ENCODE data around the gene SYNE2.

Gene SYNE2

DNA sequence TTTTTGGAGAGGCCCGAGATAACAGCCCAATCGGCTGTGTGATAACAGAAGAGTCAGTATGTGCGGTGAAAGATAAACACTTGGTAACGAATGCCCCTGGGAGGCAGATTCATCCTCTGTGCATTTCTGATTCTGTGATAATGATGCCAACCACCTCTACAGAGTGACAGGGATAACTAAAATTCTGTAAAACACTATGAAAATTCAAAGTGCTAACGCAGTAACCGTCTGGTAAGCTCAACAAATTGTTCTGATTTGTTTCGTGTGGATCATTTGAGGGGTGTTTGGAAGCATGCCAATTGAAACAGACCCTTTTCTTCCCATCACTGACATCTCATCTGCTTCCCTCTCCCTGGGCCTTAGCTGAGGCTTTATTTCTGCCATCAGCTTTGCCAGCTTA lies 365.0 kb downstream of the SYNE2 start:
- H3K27ac ChIP-seq (ENCODE audit: insufficient read depth, low read depth, low read length, poor library complexity, severe bottlenecking), result no peak overlapping the region
- peaks cover 52% of the 10 kb centered on the region for H3K36me3 ChIP-seq (ENCODE audit: control insufficient read depth, insufficient read depth, low read length)
- WGBS, 2 experiments, result 93 to 98% methylated on average over 7 of the region's 7 CpGs

DNA sequence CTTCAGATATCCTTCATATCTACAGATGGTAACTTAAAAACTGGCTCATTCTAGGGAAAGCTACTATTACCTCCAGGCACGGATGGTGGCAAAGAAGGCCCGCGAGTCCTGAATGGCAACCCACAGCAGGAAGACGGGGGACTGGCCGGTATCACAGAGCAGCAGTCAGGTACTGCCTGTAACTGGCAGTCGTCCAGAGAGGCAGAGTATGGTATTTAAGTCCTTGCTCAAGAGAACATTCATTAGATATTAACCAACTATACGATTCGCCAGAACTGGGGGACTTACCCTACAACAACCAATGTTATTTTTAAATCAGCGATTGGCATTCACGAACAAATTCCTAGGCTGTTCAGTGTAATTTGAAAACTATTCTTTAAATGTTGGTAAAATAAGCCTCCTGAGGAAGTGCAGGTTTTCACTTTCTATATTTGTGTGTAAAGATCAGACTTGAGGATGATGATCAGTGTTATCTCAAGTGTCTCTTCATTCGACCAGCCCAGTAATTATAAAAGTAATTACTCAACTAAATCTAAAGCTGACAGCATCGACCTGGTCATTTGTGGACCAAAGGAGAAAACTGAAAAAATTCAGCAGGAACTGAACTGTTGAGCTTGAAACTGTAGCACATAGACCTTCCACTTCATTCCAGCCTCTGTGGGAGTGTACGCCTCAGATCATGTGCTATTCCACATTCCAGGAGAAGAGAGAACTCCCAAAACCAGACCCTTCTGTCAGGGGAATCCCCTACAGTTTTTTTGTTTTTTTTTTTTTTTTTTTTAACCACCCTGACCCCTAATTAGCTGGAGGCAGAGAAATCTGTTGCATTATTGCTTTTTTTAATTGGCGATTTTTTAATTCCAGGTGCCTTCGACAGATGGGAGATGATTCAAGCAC lies 365.8 kb downstream of the SYNE2 start:
- Histone ChIP-seq H3K4me3 (ENCODE audit: insufficient read depth, low read depth, low read length) (no peak overlapping the region), H3K4me1 (ENCODE audit: control insufficient read depth, insufficient read depth, low read length) (no peaks in the 10 kb centered on the region), H3K9me3 (ENCODE audit: control insufficient read depth, low read length) (no peaks in the 10 kb centered on the region), H3K36me3 (ENCODE audit: control insufficient read depth, insufficient read depth, low read length) (peaks cover 59% of the 10 kb centered on the region), H3K27ac (ENCODE audit: insufficient read depth, low read depth, low read length, poor library complexity, severe bottlenecking) (no peak overlapping the region), H3K27me3 (ENCODE audit: control insufficient read depth, insufficient read depth, low read length, poor library complexity, severe bottlenecking) (no peaks in the 10 kb centered on the region)
- 94 to 97% methylated on average over 15 of the region's 15 CpGs for WGBS, 2 experiments

More for the DNA sequence above, 365.0 kb downstream of the SYNE2 start:
- Histone ChIP-seq H3K4me3 (ENCODE audit: insufficient read depth, low read depth, low read length) (no peak overlapping the region), H3K9me3 (ENCODE audit: control insufficient read depth, low read length) (no peaks in the 10 kb centered on the region), H3K4me1 (ENCODE audit: control insufficient read depth, insufficient read depth, low read length) (no peaks in the 10 kb centered on the region), H3K27me3 (ENCODE audit: control insufficient read depth, insufficient read depth, low read length, poor library complexity, severe bottlenecking) (no peaks in the 10 kb centered on the region)

DNA sequence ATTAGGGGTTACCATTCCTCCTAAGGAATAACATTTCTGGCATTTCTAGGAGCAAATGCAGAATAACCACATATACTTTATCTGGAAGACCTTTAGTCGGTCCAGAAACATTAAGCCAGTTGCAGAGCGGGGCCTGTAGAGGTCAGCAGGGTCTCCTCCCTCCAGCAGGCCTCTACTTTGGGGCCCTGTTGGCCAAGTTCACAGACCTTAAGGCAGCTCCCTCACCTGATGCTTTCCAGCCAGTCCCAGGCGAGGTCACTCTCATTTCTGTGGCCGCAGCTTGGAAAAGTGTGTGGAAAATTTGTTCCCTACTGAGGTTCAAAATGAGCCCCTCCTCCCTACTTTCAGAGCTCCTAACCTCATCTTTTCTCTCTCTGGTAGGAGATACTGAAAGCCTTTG lies 367.3 kb downstream of the SYNE2 start:
- Histone ChIP-seq H3K4me1 (ENCODE audit: control insufficient read depth, insufficient read depth, low read length) (no peaks in the 10 kb centered on the region), H3K4me3 (ENCODE audit: insufficient read depth, low read depth, low read length) (no peak overlapping the region), H3K27me3 (ENCODE audit: control insufficient read depth, insufficient read depth, low read length, poor library complexity, severe bottlenecking) (no peaks in the 10 kb centered on the region), H3K36me3 (ENCODE audit: control insufficient read depth, insufficient read depth, low read length) (peaks cover 62% of the 10 kb centered on the region), H3K9me3 (ENCODE audit: control insufficient read depth, low read length) (no peaks in the 10 kb centered on the region), H3K27ac (ENCODE audit: insufficient read depth, low read depth, low read length, poor library complexity, severe bottlenecking) (no peak overlapping the region)
- WGBS, 2 experiments, result 93% methylated on average over 4 of the region's 4 CpGs

DNA sequence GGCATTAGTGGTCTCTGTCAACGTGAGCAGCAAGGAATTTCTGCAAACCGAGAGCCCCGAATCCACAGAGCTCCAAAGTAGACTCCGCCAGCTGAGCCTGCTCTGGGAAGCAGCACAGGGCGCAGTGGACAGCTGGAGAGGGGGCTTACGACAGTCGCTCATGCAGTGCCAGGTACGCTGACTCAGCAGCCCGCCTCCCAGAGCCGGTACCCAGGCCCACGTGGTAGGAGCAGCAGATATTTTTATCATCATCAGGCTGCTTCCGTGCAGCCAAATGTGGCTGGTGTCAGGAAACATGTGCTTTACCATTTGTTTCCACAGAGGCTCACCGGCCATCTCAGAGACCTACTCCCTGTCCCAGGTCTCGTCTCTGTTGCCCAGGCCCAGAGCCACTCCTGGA lies 367.7 kb downstream of the SYNE2 start:
- H3K4me1 ChIP-seq (ENCODE audit: control insufficient read depth, insufficient read depth, low read length), result no peaks in the 10 kb centered on the region
- H3K27ac ChIP-seq (ENCODE audit: insufficient read depth, low read depth, low read length, poor library complexity, severe bottlenecking), result no peak overlapping the region
- H3K27me3 ChIP-seq (ENCODE audit: control insufficient read depth, insufficient read depth, low read length, poor library complexity, severe bottlenecking), result no peaks in the 10 kb centered on the region
- H3K36me3 ChIP-seq (ENCODE audit: control insufficient read depth, insufficient read depth, low read length), result peaks cover 62% of the 10 kb centered on the region
- no peak overlapping the region for H3K4me3 ChIP-seq (ENCODE audit: insufficient read depth, low read depth, low read length)
- 94 to 95% methylated on average over 14 of the region's 14 CpGs for WGBS, 2 experiments
- no peaks in the 10 kb centered on the region for H3K9me3 ChIP-seq (ENCODE audit: control insufficient read depth, low read length)

DNA sequence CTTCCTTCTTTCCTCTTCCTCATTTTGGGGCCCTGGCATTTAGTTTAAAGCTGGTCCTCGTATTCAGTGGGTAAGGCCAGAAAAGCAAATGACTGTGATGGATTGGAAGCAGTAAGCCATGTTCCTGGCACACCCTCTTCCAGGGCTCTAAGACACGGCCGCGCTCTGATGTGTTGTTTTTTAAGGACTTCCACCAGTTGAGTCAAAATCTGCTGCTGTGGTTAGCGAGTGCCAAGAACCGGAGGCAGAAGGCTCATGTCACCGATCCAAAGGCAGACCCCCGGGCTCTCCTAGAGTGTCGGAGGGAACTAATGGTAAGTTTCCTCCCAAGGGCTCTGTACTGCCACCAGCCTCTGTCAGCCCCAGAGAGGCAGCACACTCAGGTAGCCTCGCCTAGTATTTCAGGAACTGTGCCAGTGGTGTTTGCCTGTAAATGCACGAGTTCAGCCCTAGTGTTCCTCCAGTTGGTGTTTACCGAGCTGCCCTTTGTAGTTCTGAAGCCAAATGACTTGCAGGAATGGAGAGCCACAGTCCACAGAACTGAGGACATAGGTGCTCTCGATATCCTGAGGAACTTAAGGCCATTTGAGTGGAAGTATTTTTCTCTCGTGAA lies 368.7 kb downstream of the SYNE2 start:
- Histone ChIP-seq H3K27me3 (ENCODE audit: control insufficient read depth, insufficient read depth, low read length, poor library complexity, severe bottlenecking) (no peaks in the 10 kb centered on the region), H3K4me1 (ENCODE audit: control insufficient read depth, insufficient read depth, low read length) (no peaks in the 10 kb centered on the region), H3K27ac (ENCODE audit: insufficient read depth, low read depth, low read length, poor library complexity, severe bottlenecking) (no peak overlapping the region), H3K9me3 (ENCODE audit: control insufficient read depth, low read length) (no peaks in the 10 kb centered on the region), H3K4me3 (ENCODE audit: insufficient read depth, low read depth, low read length) (no peak overlapping the region), H3K36me3 (ENCODE audit: control insufficient read depth, insufficient read depth, low read length) (peaks cover 53% of the 10 kb centered on the region)
- 96% methylated on average over 14 of the region's 14 CpGs for WGBS, 2 experiments

DNA sequence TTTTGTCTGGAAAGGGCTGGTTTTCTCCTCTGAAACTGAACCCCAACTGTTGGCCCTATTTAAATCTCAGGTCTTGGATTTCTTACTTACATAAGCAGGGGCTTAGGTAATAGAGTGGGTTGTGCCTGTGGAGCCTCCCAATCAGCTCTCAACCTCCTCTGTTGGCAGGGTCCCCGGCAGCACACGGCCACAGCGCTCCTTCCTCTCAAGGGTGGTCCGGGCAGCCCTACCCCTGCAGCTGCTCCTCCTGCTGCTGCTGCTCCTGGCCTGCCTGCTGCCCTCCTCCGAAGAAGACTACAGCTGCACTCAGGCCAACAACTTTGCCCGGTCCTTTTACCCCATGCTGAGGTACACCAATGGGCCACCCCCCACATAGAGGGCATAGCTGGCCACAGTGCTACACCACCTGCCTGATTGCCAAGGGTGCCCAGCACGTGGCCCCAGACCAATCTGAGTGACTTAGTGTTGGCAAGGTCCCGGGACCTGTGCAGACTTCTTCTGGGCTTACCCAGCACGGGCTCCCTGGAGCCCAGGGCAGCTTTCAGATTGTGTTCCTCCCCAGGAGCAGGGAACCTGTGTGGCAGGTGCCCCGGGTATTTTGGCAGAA lies 372.4 kb downstream of the SYNE2 start:
- Histone ChIP-seq H3K27me3 (ENCODE audit: control insufficient read depth, insufficient read depth, low read length, poor library complexity, severe bottlenecking) (no peaks in the 10 kb centered on the region), H3K27ac (ENCODE audit: insufficient read depth, low read depth, low read length, poor library complexity, severe bottlenecking) (no peak overlapping the region)
- WGBS, 2 experiments, result 94 to 95% methylated on average over 10 of the region's 10 CpGs

DNA sequence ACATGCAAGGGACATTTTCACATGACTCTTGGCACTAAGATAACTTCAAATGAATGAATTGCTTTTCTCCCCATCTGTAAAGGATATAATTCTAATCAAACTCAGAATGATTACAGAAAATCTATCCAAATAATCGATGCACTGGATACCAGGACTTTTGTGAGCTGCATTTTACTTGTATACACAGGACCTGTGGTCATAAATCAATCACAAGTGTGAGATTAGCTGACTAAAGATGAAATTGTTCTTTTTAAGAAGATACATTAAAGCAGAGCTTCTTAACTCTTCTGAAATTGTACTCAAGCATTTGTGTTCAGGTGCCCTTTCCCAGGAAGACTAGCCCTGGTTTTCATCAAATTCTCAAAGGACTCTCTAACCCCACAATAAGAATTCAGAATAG lies 375.1 kb downstream of the SYNE2 start:
- 93 to 100% methylated on average over 1 of the region's 1 CpG for WGBS, 2 experiments
- Histone ChIP-seq H3K36me3 (ENCODE audit: control insufficient read depth, insufficient read depth, low read length) (peaks cover 38% of the 10 kb centered on the region), H3K27ac (ENCODE audit: insufficient read depth, low read depth, low read length, poor library complexity, severe bottlenecking) (no peak overlapping the region), H3K9me3 (ENCODE audit: control insufficient read depth, low read length) (no peaks in the 10 kb centered on the region), H3K4me3 (ENCODE audit: insufficient read depth, low read depth, low read length) (no peak overlapping the region), H3K4me1 (ENCODE audit: control insufficient read depth, insufficient read depth, low read length) (no peaks in the 10 kb centered on the region), H3K27me3 (ENCODE audit: control insufficient read depth, insufficient read depth, low read length, poor library complexity, severe bottlenecking) (no peaks in the 10 kb centered on the region)

More for the DNA sequence above, 372.4 kb downstream of the SYNE2 start:
- no peak overlapping the region for H3K4me3 ChIP-seq (ENCODE audit: insufficient read depth, low read depth, low read length)
- no peaks in the 10 kb centered on the region for H3K9me3 ChIP-seq (ENCODE audit: control insufficient read depth, low read length)
- no peaks in the 10 kb centered on the region for H3K4me1 ChIP-seq (ENCODE audit: control insufficient read depth, insufficient read depth, low read length)
- peaks cover 55% of the 10 kb centered on the region for H3K36me3 ChIP-seq (ENCODE audit: control insufficient read depth, insufficient read depth, low read length)

DNA sequence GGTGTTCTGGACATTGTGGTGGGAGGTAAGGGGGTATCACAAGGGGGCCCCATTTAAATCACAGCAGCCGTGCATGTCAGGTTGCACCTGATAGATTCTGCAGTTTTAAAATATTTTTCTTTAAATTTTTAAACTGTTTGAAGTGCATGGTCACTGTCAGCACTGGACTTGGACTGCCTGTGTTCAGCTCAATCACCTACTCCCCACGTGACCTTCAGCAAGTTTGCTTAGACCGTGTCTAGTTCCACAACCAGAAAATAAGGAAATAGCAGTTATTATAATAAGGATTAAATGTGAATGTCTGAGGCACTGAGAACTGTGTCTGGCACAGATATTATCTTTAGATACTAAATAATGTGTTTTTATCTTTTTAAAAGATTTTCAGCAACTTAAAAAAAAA lies 376.7 kb downstream of the SYNE2 start:
- peaks cover 24% of the 10 kb centered on the region for H3K36me3 ChIP-seq (ENCODE audit: control insufficient read depth, insufficient read depth, low read length)
- no peaks in the 10 kb centered on the region for H3K9me3 ChIP-seq (ENCODE audit: control insufficient read depth, low read length)
- no peak overlapping the region for H3K4me3 ChIP-seq (ENCODE audit: insufficient read depth, low read depth, low read length)
- WGBS, 2 experiments, result 94 to 98% methylated on average over 2 to 3 of the region's 3 CpGs
- H3K27ac ChIP-seq (ENCODE audit: insufficient read depth, low read depth, low read length, poor library complexity, severe bottlenecking), result no peak overlapping the region
- no peaks in the 10 kb centered on the region for H3K4me1 ChIP-seq (ENCODE audit: control insufficient read depth, insufficient read depth, low read length)
- H3K27me3 ChIP-seq (ENCODE audit: control insufficient read depth, insufficient read depth, low read length, poor library complexity, severe bottlenecking), result no peaks in the 10 kb centered on the region

DNA sequence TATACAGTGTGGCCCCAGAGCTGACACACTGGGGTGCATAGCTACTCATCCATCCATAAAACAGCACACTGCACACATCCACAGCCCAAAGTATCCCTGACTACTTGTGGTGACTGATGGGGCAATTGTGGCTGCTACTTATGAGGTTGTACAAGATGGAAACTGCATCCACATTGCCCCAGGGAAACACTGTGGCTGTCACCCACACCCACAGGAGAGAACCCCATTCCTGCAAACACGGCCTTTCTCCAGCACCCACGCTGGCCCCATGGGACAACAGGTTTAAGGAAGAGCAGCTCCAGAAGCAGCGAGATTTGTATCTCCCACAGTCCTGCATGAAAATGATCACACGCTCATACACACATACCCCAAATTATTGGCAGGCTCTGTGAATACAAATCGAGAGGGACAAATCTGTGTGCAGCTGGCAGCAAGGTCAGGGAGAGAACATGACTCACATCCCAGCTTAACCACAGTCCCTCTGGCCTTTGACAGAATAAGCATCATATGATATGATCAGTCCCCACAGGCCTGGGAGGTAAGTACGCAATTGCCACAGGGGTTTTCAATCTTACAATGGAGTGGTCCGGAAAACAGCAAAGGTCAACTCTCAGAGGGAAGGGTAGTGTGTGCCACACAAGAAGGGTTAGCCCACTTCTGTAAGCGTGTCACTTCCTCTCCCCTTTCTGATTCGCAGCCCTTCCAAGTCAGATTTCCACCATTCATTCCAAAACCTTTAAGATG lies 379.5 kb downstream of the SYNE2 start:
- H3K27ac ChIP-seq (ENCODE audit: insufficient read depth, low read depth, low read length, poor library complexity, severe bottlenecking), result no peak overlapping the region
- no peak overlapping the region for H3K4me3 ChIP-seq (ENCODE audit: insufficient read depth, low read depth, low read length)
- H3K4me1 ChIP-seq (ENCODE audit: control insufficient read depth, insufficient read depth, low read length), result no peaks in the 10 kb centered on the region
- H3K9me3 ChIP-seq (ENCODE audit: control insufficient read depth, low read length), result no peaks in the 10 kb centered on the region
- no peaks in the 10 kb centered on the region for H3K27me3 ChIP-seq (ENCODE audit: control insufficient read depth, insufficient read depth, low read length, poor library complexity, severe bottlenecking)
- 94 to 95% methylated on average over 8 of the region's 9 CpGs for WGBS, 2 experiments
- H3K36me3 ChIP-seq (ENCODE audit: control insufficient read depth, insufficient read depth, low read length), result peaks cover 8% of the 10 kb centered on the region

DNA sequence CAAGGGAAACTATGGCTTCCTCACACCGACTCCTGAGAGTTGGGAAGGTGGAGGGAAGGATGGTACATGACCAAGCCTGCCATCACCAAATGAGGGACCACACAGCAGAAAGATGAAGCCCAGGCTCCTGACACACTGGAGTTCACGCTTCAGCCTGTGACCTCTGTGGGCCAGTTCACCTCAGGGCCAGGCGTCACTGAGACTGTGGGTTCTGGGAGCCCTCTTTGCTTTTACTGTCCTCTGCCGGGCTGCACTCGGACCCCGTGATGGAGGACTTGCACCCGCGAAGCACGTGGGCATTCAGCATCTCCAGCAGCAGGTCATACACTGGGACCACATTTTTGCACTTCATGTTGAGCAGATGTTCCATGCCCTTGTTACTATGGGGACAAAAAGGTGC lies 380.1 kb downstream of the SYNE2 start:
- Histone ChIP-seq H3K4me3 (ENCODE audit: insufficient read depth, low read depth, low read length) (no peak overlapping the region), H3K27me3 (ENCODE audit: control insufficient read depth, insufficient read depth, low read length, poor library complexity, severe bottlenecking) (no peaks in the 10 kb centered on the region), H3K9me3 (ENCODE audit: control insufficient read depth, low read length) (no peaks in the 10 kb centered on the region), H3K36me3 (ENCODE audit: control insufficient read depth, insufficient read depth, low read length) (peaks cover under 1% of the 10 kb centered on the region), H3K27ac (ENCODE audit: insufficient read depth, low read depth, low read length, poor library complexity, severe bottlenecking) (no peak overlapping the region), H3K4me1 (ENCODE audit: control insufficient read depth, insufficient read depth, low read length) (no peaks in the 10 kb centered on the region)
- WGBS, 2 experiments, result 95% methylated on average over 9 of the region's 9 CpGs

Measured in ectodermal cell (in vitro differentiated cells).